Stomach (tissue), 4 donors: ENCODE results near the gene MAP3K13.

Experiments
- CTCF ChIP-seq, 7 experiments: fragments of 450-650 bp in 4 of 7; fragments of 200-600 bp in 3 of 7; sonication (generic) in 3 of 7; IDR thresholded peaks; one replicate each; pipeline ENCODE4 v1.5.1; 2016 to 2019; ENCODE audit warnings: antibody characterized with exemption in 7 of 7, control low read depth in 2 of 7, mild to moderate bottlenecking in 1 of 7
- EP300 ChIP-seq: sonication (generic); formaldehyde crosslinking; IDR thresholded peaks from one replicate; pipeline ENCODE4 v1.6.1; 2017; ENCODE audit warnings: antibody characterized with exemption
- POLR2A ChIP-seq, 4 donors: fragments of 450-650 bp; IDR thresholded peaks; one replicate each; pipeline ENCODE4 v1.6.1; 2016; ENCODE audit warnings: antibody characterized with exemption in 4 of 4, control low read depth in 2 of 4, mild to moderate bottlenecking in 1 of 4, moderate library complexity in 1 of 4

GRCh38 chr3:185527364-185527763, 164.4 kb downstream of the MAP3K13 start:
- TF ChIP-seq CTCF (IDR thresholded peaks at IDR 0.05), result no peak
- TF ChIP-seq EP300, result no peak
- TF ChIP-seq POLR2A (IDR thresholded peaks at IDR 0.05), result no peak
